Kidney (tissue), 2 donors: Measurements from ENCODE around the gene ALG6. TPM values are rescaled to one million over a fixed set of nuclear protein-coding genes. Genes with fewer than 3 reads are reported as not detected.

Experiments used
- microRNA-seq: library from miRNA; unstranded; fragments of <30 nt; microRNA quantifications from one replicate; pipeline ENCODE4 v1.2.0, GENCODE V29; 2020
- polyA plus RNA-seq: library from polyadenylated mRNA; stranded (reverse); fragments of 350-450 nt; fragmentation: Illumina TruSeq; extraction: RNeasy Lipid Tissue Mini Kit (QIAGEN cat#74804); gene quantifications from one replicate; pipeline ENCODE4 v1.2.3, GENCODE V29; 2014; ENCODE audit warnings: low read depth, low replicate concordance; ENCODE audit not compliant: insufficient read depth
- total RNA-seq: library from RNA; stranded (reverse); fragmentation: NEBNext Ultra II Directional; extraction: Animal tissue kit (Norgen Biotek cat#: 25700); gene quantifications from one replicate; pipeline ENCODE4 v1.2.1, GENCODE V29; 2021
- donor health status: DM: yes; HTN: yes; CAD: no.

ALG6 gene
- total and polyA plus RNA-seq, 2 donors from 2014 or later, result 10.2 to 11.2 TPM

Small RNA genes lying within 50 kb of the gene (microRNA-seq; reads per million reads assigned to microRNA genes)
- gene MIR6068, result not detected

Other genes with a start within 250 kb of the ALG6 start
- 0.31 TPM for gene FOXD3, start 45.1 kb upstream of the ALG6 start, total RNA-seq
- gene FOXD3, start 45.1 kb upstream of the ALG6 start, polyA plus RNA-seq, result 0.17 TPM
- 27.2 TPM for gene ITGB3BP, start 155.6 kb downstream of the ALG6 start, total RNA-seq
- 29.1 TPM for gene ITGB3BP, start 155.6 kb downstream of the ALG6 start, polyA plus RNA-seq
- gene EFCAB7, start 155.9 kb downstream of the ALG6 start, total RNA-seq, result 9.6 TPM
- 5.1 TPM for gene EFCAB7, start 155.9 kb downstream of the ALG6 start, polyA plus RNA-seq
- 40.3 TPM for gene PGM1, start 225.8 kb downstream of the ALG6 start, total RNA-seq
- gene PGM1, start 225.8 kb downstream of the ALG6 start, polyA plus RNA-seq, result 59.3 TPM